ENCODE measurements around the gene TARS2. TPM values are rescaled to one million over a fixed set of nuclear protein-coding genes. Genes with fewer than 3 reads are reported as not detected.

The TARS2 gene
- total RNA-seq, 2 donors from 2014 or later, result 17.4 to 30.2 TPM

DNA sequence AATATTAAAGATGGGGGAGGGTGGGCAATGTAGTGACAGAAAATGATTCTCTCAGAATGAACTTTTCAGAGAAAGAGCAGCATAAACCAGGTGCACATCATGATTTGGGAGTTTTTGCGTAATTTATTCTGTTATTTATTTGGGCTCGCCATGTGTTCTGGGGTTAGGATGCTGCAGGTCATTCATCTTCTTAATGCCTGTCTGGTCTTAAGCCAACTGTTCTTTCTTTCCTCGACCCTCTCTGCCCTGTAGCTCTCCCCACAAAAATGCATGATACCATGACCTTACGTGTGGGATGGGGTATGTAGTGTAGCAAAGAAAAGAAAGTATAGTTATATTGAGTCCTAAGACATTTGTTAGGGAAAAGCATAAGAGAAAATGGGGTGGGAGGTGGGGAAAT, 12.3 kb upstream of the TARS2 start:
- H3K4me1 ChIP-seq (replicated peaks), result no peaks in the 10 kb centered on the region
- intact Hi-C loops (cut with DNase I), result loop anchor here (5.0 to 10.0 kb wide), 2 partner anchors 57 to 150 kb away; partner anchors contain the start of gene ENSA
- peaks cover 10 to 19% of the 10 kb centered on the region in 2 donors for H3K36me3 ChIP-seq
- no peak overlapping the region for H3K4me3 ChIP-seq
- TF ChIP-seq POLR2A (IDR thresholded peaks at IDR 0.05) (no peak), POLR2AphosphoS5 (IDR thresholded peaks at IDR 0.05) (no peak)
- TF ChIP-seq, protein P1, sequence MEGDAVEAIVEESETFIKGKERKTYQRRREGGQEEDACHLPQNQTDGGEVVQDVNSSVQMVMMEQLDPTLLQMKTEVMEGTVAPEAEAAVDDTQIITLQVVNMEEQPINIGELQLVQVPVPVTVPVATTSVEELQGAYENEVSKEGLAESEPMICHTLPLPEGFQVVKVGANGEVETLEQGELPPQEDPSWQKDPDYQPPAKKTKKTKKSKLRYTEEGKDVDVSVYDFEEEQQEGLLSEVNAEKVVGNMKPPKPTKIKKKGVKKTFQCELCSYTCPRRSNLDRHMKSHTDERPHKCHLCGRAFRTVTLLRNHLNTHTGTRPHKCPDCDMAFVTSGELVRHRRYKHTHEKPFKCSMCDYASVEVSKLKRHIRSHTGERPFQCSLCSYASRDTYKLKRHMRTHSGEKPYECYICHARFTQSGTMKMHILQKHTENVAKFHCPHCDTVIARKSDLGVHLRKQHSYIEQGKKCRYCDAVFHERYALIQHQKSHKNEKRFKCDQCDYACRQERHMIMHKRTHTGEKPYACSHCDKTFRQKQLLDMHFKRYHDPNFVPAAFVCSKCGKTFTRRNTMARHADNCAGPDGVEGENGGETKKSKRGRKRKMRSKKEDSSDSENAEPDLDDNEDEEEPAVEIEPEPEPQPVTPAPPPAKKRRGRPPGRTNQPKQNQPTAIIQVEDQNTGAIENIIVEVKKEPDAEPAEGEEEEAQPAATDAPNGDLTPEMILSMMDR (IDR thresholded peaks at IDR 0.05), result no peak
- H3K27ac ChIP-seq, result no peak overlapping the region
- 65% methylated on average over 4 of the region's 4 CpGs for WGBS
- no peak for DNase-seq (ENCODE audit: low spot score)
- H3K27me3 ChIP-seq (replicated peaks; ENCODE audit: insufficient read depth), result no peaks in the 10 kb centered on the region
- H3K9me3 ChIP-seq, result no peaks in the 10 kb centered on the region

GRCh38 chr1:150476754-150477153, 10.5 kb upstream of the TARS2 start:
- intact Hi-C loops (cut with DNase I), result loop anchor here (10.0 kb wide), 1 partner anchor 148 kb away; the partner anchor contains the start of gene ENSA
- H3K9me3 ChIP-seq, result no peaks in the 10 kb centered on the region
- no peak overlapping the region for H3K4me3 ChIP-seq
- no peaks in the 10 kb centered on the region for H3K4me1 ChIP-seq (replicated peaks)
- H3K27ac ChIP-seq, result no peak overlapping the region
- peaks cover 0 to 6% of the 10 kb centered on the region in 2 donors for H3K36me3 ChIP-seq
- TF ChIP-seq POLR2A (IDR thresholded peaks at IDR 0.05) (no peak), POLR2AphosphoS5 (IDR thresholded peaks at IDR 0.05) (no peak)
- TF ChIP-seq, protein P1 (IDR thresholded peaks at IDR 0.05), result no peak
- no peak for DNase-seq (ENCODE audit: low spot score)
- no peaks in the 10 kb centered on the region for H3K27me3 ChIP-seq (replicated peaks; ENCODE audit: insufficient read depth)
- WGBS, result 56% methylated on average over 3 of the region's 3 CpGs

DNA sequence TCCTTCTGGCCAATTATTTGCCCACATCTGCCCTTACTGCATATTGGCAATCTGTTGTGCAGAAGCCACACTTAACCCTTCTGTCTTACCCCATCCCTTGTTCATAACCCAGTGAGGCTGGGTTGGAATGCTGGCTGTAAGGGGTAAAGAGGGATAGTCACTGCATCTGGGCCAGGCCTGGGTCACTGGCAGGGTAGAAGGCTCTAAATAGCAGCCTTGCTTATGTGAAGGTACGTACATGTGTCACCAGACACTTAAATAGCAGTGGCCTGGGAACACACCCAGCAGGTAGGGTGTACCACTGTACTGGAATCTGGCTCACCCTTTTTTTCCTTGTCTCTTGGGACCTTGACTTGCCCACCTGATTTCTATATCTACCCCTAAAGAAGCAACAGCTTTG, 9.9 kb upstream of the TARS2 start:
- no peak overlapping the region for H3K4me3 ChIP-seq
- WGBS, result 83% methylated on average over 1 of the region's 1 CpG
- no peak for DNase-seq (ENCODE audit: low spot score)
- no peaks in the 10 kb centered on the region for H3K27me3 ChIP-seq (replicated peaks; ENCODE audit: insufficient read depth)
- no peaks in the 10 kb centered on the region for H3K9me3 ChIP-seq
- no peaks in the 10 kb centered on the region for H3K4me1 ChIP-seq (replicated peaks)
- H3K36me3 ChIP-seq, result peaks cover 0 to under 1% of the 10 kb centered on the region in 2 donors
- TF ChIP-seq, protein P1 (IDR thresholded peaks at IDR 0.05), result no peak
- TF ChIP-seq POLR2A (IDR thresholded peaks at IDR 0.05) (no peak), POLR2AphosphoS5 (IDR thresholded peaks at IDR 0.05) (no peak)
- intact Hi-C loops (cut with DNase I), result loop anchor here (10.0 kb wide), 1 partner anchor 147 kb away; the partner anchor contains the start of gene ENSA
- H3K27ac ChIP-seq, result no peak overlapping the region

- Histone ChIP-seq H3K4me1 (replicated peaks) (no peaks in the 10 kb centered on the region), H3K9me3 (no peaks in the 10 kb centered on the region), H3K27ac (no peak overlapping the region), H3K36me3 (no peaks in the 10 kb centered on the region), H3K4me3 (no peak overlapping the region), H3K27me3 (replicated peaks; ENCODE audit: insufficient read depth) (no peaks in the 10 kb centered on the region)
- TF ChIP-seq, protein P1 (IDR thresholded peaks at IDR 0.05), result no peak
- TF ChIP-seq POLR2A (IDR thresholded peaks at IDR 0.05) (no peak), POLR2AphosphoS5 (IDR thresholded peaks at IDR 0.05) (no peak)
- DNase-seq (ENCODE audit: low spot score), result no peak
- WGBS, result 22% methylated on average over 4 of the region's 4 CpGs
- intact Hi-C loops (cut with DNase I), result loop anchor here (10.0 kb wide), 1 partner anchor 147 kb away; the partner anchor contains the start of gene ENSA
Observed at GRCh38 chr1:150477733-150478132, 9.5 kb upstream of the TARS2 start.

- no peaks in the 10 kb centered on the region for H3K9me3 ChIP-seq
- H3K27me3 ChIP-seq (replicated peaks; ENCODE audit: insufficient read depth), result no peaks in the 10 kb centered on the region
- 80% methylated on average over 4 of the region's 4 CpGs for WGBS
- no peak overlapping the region for H3K27ac ChIP-seq
- H3K36me3 ChIP-seq, result no peaks in the 10 kb centered on the region
- TF ChIP-seq POLR2A (IDR thresholded peaks at IDR 0.05) (no peak), POLR2AphosphoS5 (IDR thresholded peaks at IDR 0.05) (no peak)
- TF ChIP-seq, protein P1 (IDR thresholded peaks at IDR 0.05), result no peak
- intact Hi-C loops (cut with DNase I), result loop anchor here (10.0 kb wide), 1 partner anchor 145 kb away; the partner anchor contains the start of gene ENSA
- H3K4me3 ChIP-seq, result no peak overlapping the region
- DNase-seq (ENCODE audit: low spot score), result no peak
- H3K4me1 ChIP-seq (replicated peaks), result no peaks in the 10 kb centered on the region
Observed at GRCh38 chr1:150479370-150479769, 7.8 kb upstream of the TARS2 start.
